ENCODE data around the gene POLD4. TPM values are rescaled to one million over a fixed set of nuclear protein-coding genes. Genes with fewer than 3 reads are reported as not detected.

POLD4 gene
- total and polyA plus RNA-seq, 2 donors (not counting 1 experiment from before 2014, with no cell fraction given): 32.4 to 36.3 TPM

DNA sequence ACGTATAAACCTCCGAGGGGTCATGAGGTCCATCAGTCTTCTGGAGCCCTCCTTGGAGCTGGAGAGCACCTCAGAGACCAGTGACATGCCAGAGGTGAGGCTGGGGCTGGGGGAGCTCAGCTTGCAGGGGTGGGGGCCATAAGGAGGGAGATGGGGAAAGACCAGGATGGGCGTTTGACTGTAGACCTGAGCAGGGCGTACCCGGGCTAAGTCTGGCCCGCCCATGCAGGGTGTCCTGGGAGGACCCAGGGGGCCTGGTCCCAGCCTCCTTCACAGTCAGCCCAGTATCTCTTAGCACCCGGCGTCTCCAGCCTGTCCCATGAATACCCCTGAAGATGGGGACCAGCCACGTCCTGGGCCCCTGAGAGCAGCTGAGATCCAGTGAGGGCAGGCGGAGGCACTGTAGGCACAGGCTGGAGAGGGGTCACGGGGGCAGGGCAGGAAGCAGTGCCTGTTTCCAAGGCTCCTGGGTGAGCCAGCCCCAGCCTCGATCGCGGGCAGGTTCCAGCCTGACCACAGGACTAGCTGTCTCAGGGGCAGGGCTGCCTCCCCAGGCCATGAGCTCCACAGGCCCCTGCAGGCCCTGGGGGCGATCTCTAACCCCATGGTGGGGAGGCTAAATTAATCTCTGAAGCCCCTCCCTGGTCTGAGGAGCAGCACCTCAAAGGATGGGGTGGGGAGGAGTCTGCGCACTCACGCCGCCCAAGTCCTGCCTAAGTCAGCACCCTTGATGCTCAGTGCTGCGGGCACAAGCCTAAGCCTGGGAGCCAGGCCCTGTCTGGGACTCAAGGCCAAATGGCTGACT is 42.9 kb downstream of the POLD4 start:
- H4K20me1 ChIP-seq (ENCODE audit: control insufficient read depth, extremely low read depth, insufficient read depth, low read length): no peaks in the 10 kb centered on the region
- TF ChIP-seq EZH2 (IDR thresholded peaks at IDR 0.05; ENCODE audit: low read length, missing control alignments): no peak
- TF ChIP-seq, protein P1, sequence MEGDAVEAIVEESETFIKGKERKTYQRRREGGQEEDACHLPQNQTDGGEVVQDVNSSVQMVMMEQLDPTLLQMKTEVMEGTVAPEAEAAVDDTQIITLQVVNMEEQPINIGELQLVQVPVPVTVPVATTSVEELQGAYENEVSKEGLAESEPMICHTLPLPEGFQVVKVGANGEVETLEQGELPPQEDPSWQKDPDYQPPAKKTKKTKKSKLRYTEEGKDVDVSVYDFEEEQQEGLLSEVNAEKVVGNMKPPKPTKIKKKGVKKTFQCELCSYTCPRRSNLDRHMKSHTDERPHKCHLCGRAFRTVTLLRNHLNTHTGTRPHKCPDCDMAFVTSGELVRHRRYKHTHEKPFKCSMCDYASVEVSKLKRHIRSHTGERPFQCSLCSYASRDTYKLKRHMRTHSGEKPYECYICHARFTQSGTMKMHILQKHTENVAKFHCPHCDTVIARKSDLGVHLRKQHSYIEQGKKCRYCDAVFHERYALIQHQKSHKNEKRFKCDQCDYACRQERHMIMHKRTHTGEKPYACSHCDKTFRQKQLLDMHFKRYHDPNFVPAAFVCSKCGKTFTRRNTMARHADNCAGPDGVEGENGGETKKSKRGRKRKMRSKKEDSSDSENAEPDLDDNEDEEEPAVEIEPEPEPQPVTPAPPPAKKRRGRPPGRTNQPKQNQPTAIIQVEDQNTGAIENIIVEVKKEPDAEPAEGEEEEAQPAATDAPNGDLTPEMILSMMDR (conservative IDR thresholded peaks at IDR 0.05 in 1 of 2, IDR thresholded peaks at IDR 0.05 in 1 of 2; ENCODE audit: low read depth in 1 of 2, low read length in 2 of 2): no peak
- H2AFZ ChIP-seq (ENCODE audit: low read length): no peak overlapping the region
- H3K9ac ChIP-seq (ENCODE audit: insufficient read depth, low read length): no peak overlapping the region
- peaks cover 2% of the 10 kb centered on the region for H3K36me3 ChIP-seq (ENCODE audit: control insufficient read depth, insufficient read depth, low read length)
- no peak overlapping the region for H3K4me3 ChIP-seq (replicated peaks in 1 of 4; ENCODE audit: control extremely low read depth in 1 of 4, insufficient read depth in 1 of 4, low read depth in 3 of 4, low read length in 4 of 4)
- H3K9me3 ChIP-seq (ENCODE audit: control insufficient read depth, insufficient read depth, low read depth, low read length): no peaks in the 10 kb centered on the region
- H3K27me3 ChIP-seq (ENCODE audit: control insufficient read depth, insufficient read depth, low read length): no peaks in the 10 kb centered on the region
- no peak overlapping the region for H3K4me2 ChIP-seq (ENCODE audit: extremely low read depth, insufficient read depth, low read length)
- H3K27ac ChIP-seq (ENCODE audit: insufficient read depth, low read length): no peak overlapping the region
- DNase-seq (ENCODE audit: low read depth in 2 of 2): no peak
- H3K4me1 ChIP-seq (ENCODE audit: control insufficient read depth, extremely low read depth, insufficient read depth, low read length): no peaks in the 10 kb centered on the region
- no peaks in the 10 kb centered on the region for H3K79me2 ChIP-seq (ENCODE audit: control insufficient read depth, insufficient read depth, low read length)

DNA sequence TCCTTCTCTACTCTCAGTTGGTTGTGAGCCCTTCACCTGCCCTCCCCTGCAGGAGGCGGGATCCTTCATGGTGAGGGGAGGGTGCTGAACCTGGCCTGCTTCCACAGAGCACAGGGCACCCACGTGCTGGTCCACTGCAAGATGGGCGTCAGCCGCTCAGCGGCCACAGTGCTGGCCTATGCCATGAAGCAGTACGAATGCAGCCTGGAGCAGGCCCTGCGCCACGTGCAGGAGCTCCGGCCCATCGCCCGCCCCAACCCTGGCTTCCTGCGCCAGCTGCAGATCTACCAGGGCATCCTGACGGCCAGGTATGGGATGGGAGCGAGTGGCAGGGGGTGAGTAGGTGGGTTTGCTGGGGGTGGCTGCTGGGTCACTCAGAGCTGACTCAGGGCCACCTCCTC is 43.7 kb downstream of the POLD4 start:
- no peak overlapping the region for H3K4me3 ChIP-seq (replicated peaks in 1 of 4; ENCODE audit: control extremely low read depth in 1 of 4, insufficient read depth in 1 of 4, low read depth in 3 of 4, low read length in 4 of 4)
- no peak overlapping the region for H3K9ac ChIP-seq (ENCODE audit: insufficient read depth, low read length)
- H3K36me3 ChIP-seq (ENCODE audit: control insufficient read depth, insufficient read depth, low read length): peaks cover 2% of the 10 kb centered on the region
- no peak overlapping the region for H3K4me2 ChIP-seq (ENCODE audit: extremely low read depth, insufficient read depth, low read length)
- TF ChIP-seq, protein P1 (conservative IDR thresholded peaks at IDR 0.05 in 1 of 2, IDR thresholded peaks at IDR 0.05 in 1 of 2; ENCODE audit: low read depth in 1 of 2, low read length in 2 of 2): no peak
- TF ChIP-seq EZH2 (IDR thresholded peaks at IDR 0.05; ENCODE audit: low read length, missing control alignments): no peak
- no peaks in the 10 kb centered on the region for H3K9me3 ChIP-seq (ENCODE audit: control insufficient read depth, insufficient read depth, low read depth, low read length)
- H3K4me1 ChIP-seq (ENCODE audit: control insufficient read depth, extremely low read depth, insufficient read depth, low read length): no peaks in the 10 kb centered on the region
- H3K79me2 ChIP-seq (ENCODE audit: control insufficient read depth, insufficient read depth, low read length): no peaks in the 10 kb centered on the region
- H3K27me3 ChIP-seq (ENCODE audit: control insufficient read depth, insufficient read depth, low read length): no peaks in the 10 kb centered on the region
- H3K27ac ChIP-seq (ENCODE audit: insufficient read depth, low read length): no peak overlapping the region
- DNase-seq (ENCODE audit: low read depth in 2 of 2): no peak
- no peak overlapping the region for H2AFZ ChIP-seq (ENCODE audit: low read length)
- no peaks in the 10 kb centered on the region for H4K20me1 ChIP-seq (ENCODE audit: control insufficient read depth, extremely low read depth, insufficient read depth, low read length)

DNA sequence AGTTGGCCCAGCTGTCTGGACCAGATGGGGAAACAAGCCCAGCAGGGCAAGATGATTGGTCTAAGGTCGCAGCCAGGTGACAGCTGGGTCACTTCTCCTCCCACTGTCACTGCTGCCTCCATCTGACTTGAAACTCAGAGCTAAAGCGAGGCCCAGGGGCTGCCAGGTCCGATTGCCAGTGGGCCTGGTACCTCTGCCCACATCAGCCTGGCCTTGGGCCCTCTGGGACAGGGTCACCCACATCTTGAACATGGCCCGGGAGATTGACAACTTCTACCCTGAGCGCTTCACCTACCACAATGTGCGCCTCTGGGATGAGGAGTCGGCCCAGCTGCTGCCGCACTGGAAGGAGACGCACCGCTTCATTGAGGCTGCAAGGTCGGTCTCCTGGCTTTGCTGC is 44.2 kb downstream of the POLD4 start:
- Histone ChIP-seq H2AFZ (ENCODE audit: low read length) (no peak overlapping the region), H3K4me1 (ENCODE audit: control insufficient read depth, extremely low read depth, insufficient read depth, low read length) (no peaks in the 10 kb centered on the region), H3K4me2 (ENCODE audit: extremely low read depth, insufficient read depth, low read length) (no peak overlapping the region), H3K27me3 (ENCODE audit: control insufficient read depth, insufficient read depth, low read length) (no peaks in the 10 kb centered on the region), H3K4me3 (replicated peaks in 1 of 4; ENCODE audit: control extremely low read depth in 1 of 4, insufficient read depth in 1 of 4, low read depth in 3 of 4, low read length in 4 of 4) (no peak overlapping the region), H4K20me1 (ENCODE audit: control insufficient read depth, extremely low read depth, insufficient read depth, low read length) (no peaks in the 10 kb centered on the region), H3K9me3 (ENCODE audit: control insufficient read depth, insufficient read depth, low read depth, low read length) (no peaks in the 10 kb centered on the region), H3K79me2 (ENCODE audit: control insufficient read depth, insufficient read depth, low read length) (no peaks in the 10 kb centered on the region), H3K36me3 (ENCODE audit: control insufficient read depth, insufficient read depth, low read length) (peaks cover 2% of the 10 kb centered on the region), H3K27ac (ENCODE audit: insufficient read depth, low read length) (no peak overlapping the region), H3K9ac (ENCODE audit: insufficient read depth, low read length) (no peak overlapping the region)
- DNase-seq (ENCODE audit: low read depth in 2 of 2): no peak
- TF ChIP-seq EZH2 (IDR thresholded peaks at IDR 0.05; ENCODE audit: low read length, missing control alignments): no peak
- TF ChIP-seq, protein P1 (conservative IDR thresholded peaks at IDR 0.05 in 1 of 2, IDR thresholded peaks at IDR 0.05 in 1 of 2; ENCODE audit: low read depth in 1 of 2, low read length in 2 of 2): no peak
